ENCODE data around the gene SLC6A17. TPM values are rescaled to one million over a fixed set of nuclear protein-coding genes. Genes with fewer than 3 reads are reported as not detected.

The SLC6A17 gene
- total and polyA plus RNA-seq, 2 experiments from 2014 or later = 0.45 to 0.76 TPM

DNA sequence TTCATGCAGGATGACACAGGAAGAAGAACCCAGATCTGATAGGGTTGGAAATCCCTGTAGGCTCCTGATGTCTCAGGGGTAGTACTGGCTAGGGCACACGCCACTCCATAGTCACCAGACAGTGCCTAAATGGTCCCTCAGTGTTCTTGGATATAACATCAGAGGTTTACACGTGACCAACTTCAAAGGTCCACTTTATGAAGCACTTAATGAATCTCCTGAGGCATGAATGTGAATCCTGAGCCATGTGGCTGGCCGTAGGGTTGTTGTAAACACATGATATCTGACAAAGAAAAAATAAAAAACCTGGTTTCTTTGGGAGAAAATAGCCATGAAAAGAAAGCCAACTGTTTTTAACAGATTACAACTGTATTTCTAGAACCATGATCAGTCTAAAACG, 27.5 kb downstream of the SLC6A17 start:
- 35 to 43% methylated on average over 4 of the region's 4 CpGs for WGBS, 2 experiments (ENCODE audit: low coverage in 1 of 2, low lambda C conversion rate in 2 of 2, missing lambda C conversion rate in 2 of 2)
- Histone ChIP-seq H3K36me3 (ENCODE audit: low read depth) (no peaks in the 10 kb centered on the region), H3K4me3 (no peak overlapping the region), H4K20me1 (ENCODE audit: insufficient read depth) (no peaks in the 10 kb centered on the region), H3F3A (ENCODE audit: insufficient read depth) (0 out of 2 replicates have a peak, but pooled peaks cover 4% of the 10 kb centered on the region), H3K9me3 (ENCODE audit: low read depth) (no peaks in the 10 kb centered on the region), H3K27me3 (replicated peaks; ENCODE audit: insufficient read depth) (no peaks in the 10 kb centered on the region), H3K27ac (no peak overlapping the region), H3K79me2 (ENCODE audit: insufficient read depth) (no peaks in the 10 kb centered on the region), H3K9ac (no peak overlapping the region), H3K4me2 (ENCODE audit: unreplicated experiment) (no peak overlapping the region), H3K4me1 (ENCODE audit: insufficient read depth) (no peaks in the 10 kb centered on the region), H3K9me2 (ENCODE audit: insufficient read depth) (no peaks in the 10 kb centered on the region), H2AFZ (no peak overlapping the region)
- DNase-seq = no peak
- in situ Hi-C loops (cut with MboI) = no loop called here
- no peak for TF ChIP-seq EZH2 (IDR thresholded peaks at IDR 0.05; ENCODE audit: insufficient read depth, poor library complexity, severe bottlenecking)
- TF ChIP-seq EZH2phosphoT487 (IDR thresholded peaks at IDR 0.05; ENCODE audit: insufficient read depth, low read depth) = no peak

DNA sequence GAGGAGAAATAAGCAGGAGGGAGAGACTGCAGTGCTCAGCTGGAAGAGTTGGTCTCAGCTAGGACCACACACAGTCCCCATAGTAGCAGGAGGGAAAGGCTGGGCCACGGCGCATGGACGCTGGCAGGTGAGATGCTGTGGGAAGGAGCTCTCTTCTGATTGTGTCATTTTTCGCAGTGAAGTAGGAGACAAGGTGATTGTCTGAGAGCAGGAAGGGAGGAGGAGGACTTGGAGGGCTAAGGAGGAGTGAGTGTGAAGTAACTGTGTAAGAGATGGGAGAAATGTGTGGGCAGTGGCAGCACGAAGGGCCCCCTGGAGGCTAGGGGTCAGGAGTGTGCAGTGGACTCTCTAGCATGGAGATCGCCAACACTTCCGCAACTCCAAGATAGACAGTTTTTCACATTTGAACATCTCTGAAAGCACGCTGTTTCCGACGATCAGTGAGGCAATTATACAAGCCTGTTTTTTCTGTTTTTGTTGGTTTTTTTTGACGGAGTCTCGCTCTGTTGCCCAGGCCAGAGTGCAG, 33.4 kb downstream of the SLC6A17 start:
- no peak overlapping the region for H2AFZ ChIP-seq
- H3F3A ChIP-seq (ENCODE audit: insufficient read depth) = peaks cover 21% of the 10 kb centered on the region
- H3K9ac ChIP-seq = no peak overlapping the region
- no peak for DNase-seq
- no peaks in the 10 kb centered on the region for H3K27me3 ChIP-seq (replicated peaks; ENCODE audit: insufficient read depth)
- H3K4me2 ChIP-seq (ENCODE audit: unreplicated experiment) = no peak overlapping the region
- in situ Hi-C loops (cut with MboI) = no loop called here
- TF ChIP-seq EZH2phosphoT487 (IDR thresholded peaks at IDR 0.05; ENCODE audit: insufficient read depth, low read depth) = no peak
- no peak for TF ChIP-seq EZH2 (IDR thresholded peaks at IDR 0.05; ENCODE audit: insufficient read depth, poor library complexity, severe bottlenecking)
- H3K4me3 ChIP-seq = no peak overlapping the region
- 81% methylated on average over 12 of the region's 12 CpGs for WGBS, 2 experiments (ENCODE audit: low coverage in 1 of 2, low lambda C conversion rate in 2 of 2, missing lambda C conversion rate in 2 of 2)
- H3K79me2 ChIP-seq (ENCODE audit: insufficient read depth) = no peaks in the 10 kb centered on the region
- no peaks in the 10 kb centered on the region for H3K9me3 ChIP-seq (ENCODE audit: low read depth)
- peaks cover 23% of the 10 kb centered on the region for H3K4me1 ChIP-seq (ENCODE audit: insufficient read depth)
- no peaks in the 10 kb centered on the region for H3K9me2 ChIP-seq (ENCODE audit: insufficient read depth)
- no peaks in the 10 kb centered on the region for H3K36me3 ChIP-seq (ENCODE audit: low read depth)
- H3K27ac ChIP-seq = no peak overlapping the region
- no peaks in the 10 kb centered on the region for H4K20me1 ChIP-seq (ENCODE audit: insufficient read depth)

DNA sequence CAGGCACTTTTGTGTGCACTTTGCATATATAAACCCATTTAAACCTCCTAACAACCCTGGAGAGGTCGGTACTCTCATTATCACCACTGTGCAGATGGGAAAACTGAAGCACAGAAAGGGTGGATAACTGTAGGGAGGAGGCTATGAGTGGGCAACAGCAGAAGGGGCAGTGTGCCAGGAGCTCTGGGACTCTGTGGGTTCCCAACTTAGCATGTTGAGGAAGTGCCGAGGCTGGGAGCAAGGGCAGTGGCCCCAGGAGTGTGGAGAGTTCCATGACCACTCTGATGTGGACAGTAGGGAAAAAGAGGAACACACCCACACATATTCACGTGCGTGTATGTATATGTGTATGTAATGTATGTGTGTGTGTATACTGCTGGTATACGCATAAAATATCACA, 34.2 kb downstream of the SLC6A17 start:
- Histone ChIP-seq H3K36me3 (ENCODE audit: low read depth) (no peaks in the 10 kb centered on the region), H3K27me3 (replicated peaks; ENCODE audit: insufficient read depth) (no peaks in the 10 kb centered on the region), H4K20me1 (ENCODE audit: insufficient read depth) (no peaks in the 10 kb centered on the region), H2AFZ (no peak overlapping the region), H3K9ac (no peak overlapping the region), H3K4me3 (no peak overlapping the region), H3K4me1 (ENCODE audit: insufficient read depth) (peaks cover 25% of the 10 kb centered on the region), H3K79me2 (ENCODE audit: insufficient read depth) (no peaks in the 10 kb centered on the region), H3K27ac (no peak overlapping the region), H3F3A (ENCODE audit: insufficient read depth) (peaks cover 22% of the 10 kb centered on the region), H3K9me2 (ENCODE audit: insufficient read depth) (no peaks in the 10 kb centered on the region), H3K9me3 (ENCODE audit: low read depth) (no peaks in the 10 kb centered on the region), H3K4me2 (ENCODE audit: unreplicated experiment) (no peak overlapping the region)
- in situ Hi-C loops (cut with MboI) = no loop called here
- WGBS, 2 experiments (ENCODE audit: low coverage in 1 of 2, low lambda C conversion rate in 2 of 2, missing lambda C conversion rate in 2 of 2) = 54 to 66% methylated on average over 5 of the region's 5 CpGs
- no peak for DNase-seq
- no peak for TF ChIP-seq EZH2phosphoT487 (IDR thresholded peaks at IDR 0.05; ENCODE audit: insufficient read depth, low read depth)
- TF ChIP-seq EZH2 (IDR thresholded peaks at IDR 0.05; ENCODE audit: insufficient read depth, poor library complexity, severe bottlenecking) = no peak

DNA sequence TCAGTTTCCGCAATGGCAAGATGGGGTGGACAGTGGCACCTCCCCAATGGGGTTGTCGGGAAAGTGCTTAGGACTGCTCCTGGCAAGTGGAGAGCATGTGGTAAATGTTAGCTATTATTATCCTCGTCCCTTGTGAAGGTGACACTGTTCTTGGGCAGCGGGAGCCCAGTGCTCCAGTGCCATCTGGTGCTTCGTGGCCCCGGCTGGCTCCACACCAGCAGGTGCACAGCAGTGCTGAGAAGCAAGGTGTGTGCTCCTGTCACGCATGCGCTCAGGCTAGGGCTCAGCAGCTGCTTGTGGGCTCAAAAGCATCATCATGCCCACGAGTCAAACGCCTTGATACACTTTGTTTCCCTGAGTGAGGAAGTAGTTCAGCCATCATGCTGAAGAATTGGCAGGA, 34.9 kb downstream of the SLC6A17 start:
- Histone ChIP-seq H4K20me1 (ENCODE audit: insufficient read depth) (no peaks in the 10 kb centered on the region), H3K9ac (no peak overlapping the region), H3K4me3 (no peak overlapping the region), H3K9me2 (ENCODE audit: insufficient read depth) (no peaks in the 10 kb centered on the region), H3K36me3 (ENCODE audit: low read depth) (no peaks in the 10 kb centered on the region), H3F3A (ENCODE audit: insufficient read depth) (peaks cover 22% of the 10 kb centered on the region), H3K9me3 (ENCODE audit: low read depth) (no peaks in the 10 kb centered on the region), H3K79me2 (ENCODE audit: insufficient read depth) (no peaks in the 10 kb centered on the region), H2AFZ (no peak overlapping the region), H3K27me3 (replicated peaks; ENCODE audit: insufficient read depth) (no peaks in the 10 kb centered on the region), H3K27ac (no peak overlapping the region), H3K4me2 (ENCODE audit: unreplicated experiment) (no peak overlapping the region), H3K4me1 (ENCODE audit: insufficient read depth) (peaks cover 25% of the 10 kb centered on the region)
- TF ChIP-seq EZH2phosphoT487 (IDR thresholded peaks at IDR 0.05; ENCODE audit: insufficient read depth, low read depth) = no peak
- TF ChIP-seq EZH2 (IDR thresholded peaks at IDR 0.05; ENCODE audit: insufficient read depth, poor library complexity, severe bottlenecking) = no peak
- in situ Hi-C loops (cut with MboI) = no loop called here
- no peak for DNase-seq
- WGBS, 2 experiments (ENCODE audit: low coverage in 1 of 2, low lambda C conversion rate in 2 of 2, missing lambda C conversion rate in 2 of 2) = 81 to 90% methylated on average over 10 of the region's 10 CpGs

DNA sequence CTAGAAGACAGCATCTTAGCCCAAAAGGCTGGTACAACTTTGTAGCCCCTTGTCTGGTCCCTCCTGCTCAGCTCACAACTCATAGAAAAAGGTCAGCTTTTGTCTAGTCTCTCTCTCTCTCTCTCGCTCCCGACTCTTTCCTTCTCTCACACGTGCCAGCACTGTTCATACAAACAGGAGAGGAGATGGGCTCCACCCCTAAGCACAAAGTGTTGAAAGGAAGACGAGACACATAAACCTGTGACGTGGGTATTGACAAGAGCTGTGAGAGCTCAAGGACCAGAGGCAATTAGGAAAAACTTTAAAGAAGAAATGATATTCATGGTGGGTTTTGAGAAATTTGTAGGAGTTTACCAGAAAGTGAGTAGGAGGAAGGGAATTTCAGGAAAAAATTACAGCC, 36.3 kb downstream of the SLC6A17 start:
- no peak for DNase-seq
- no peak overlapping the region for H3K27ac ChIP-seq
- H3K4me3 ChIP-seq = no peak overlapping the region
- in situ Hi-C loops (cut with MboI) = no loop called here
- no peaks in the 10 kb centered on the region for H3K79me2 ChIP-seq (ENCODE audit: insufficient read depth)
- TF ChIP-seq EZH2 (IDR thresholded peaks at IDR 0.05; ENCODE audit: insufficient read depth, poor library complexity, severe bottlenecking) (no peak), EZH2phosphoT487 (IDR thresholded peaks at IDR 0.05; ENCODE audit: insufficient read depth, low read depth) (no peak)
- no peaks in the 10 kb centered on the region for H4K20me1 ChIP-seq (ENCODE audit: insufficient read depth)
- no peak overlapping the region for H3K4me2 ChIP-seq (ENCODE audit: unreplicated experiment)
- peaks cover 22% of the 10 kb centered on the region for H3F3A ChIP-seq (ENCODE audit: insufficient read depth)
- H3K9me2 ChIP-seq (ENCODE audit: insufficient read depth) = no peaks in the 10 kb centered on the region
- H3K36me3 ChIP-seq (ENCODE audit: low read depth) = no peaks in the 10 kb centered on the region
- H3K4me1 ChIP-seq (ENCODE audit: insufficient read depth) = peaks cover 25% of the 10 kb centered on the region
- H3K27me3 ChIP-seq (replicated peaks; ENCODE audit: insufficient read depth) = no peaks in the 10 kb centered on the region
- WGBS, 2 experiments (ENCODE audit: low coverage in 1 of 2, low lambda C conversion rate in 2 of 2, missing lambda C conversion rate in 2 of 2) = 27 to 37% methylated on average over 5 of the region's 5 CpGs
- H3K9me3 ChIP-seq (ENCODE audit: low read depth) = no peaks in the 10 kb centered on the region
- 0 out of 2 replicates have a peak overlapping the region, but pooled peaks have one; percentile 38 for H2AFZ ChIP-seq
- H3K9ac ChIP-seq = no peak overlapping the region
